Smooth muscle cell (in vitro differentiated cells): Measurements from ENCODE around the gene GRIA4. TPM values are rescaled to one million over a fixed set of nuclear protein-coding genes. Genes with fewer than 3 reads are reported as not detected.

Experiments used
- DNase-seq: peaks from one replicate; lab custom pipeline; 2025; ENCODE audit not compliant: unreplicated experiment; lab: John Stamatoyannopoulos, UW
- H2AFZ ChIP-seq: fragments of 200-600 bp; sonication (generic); 2 replicates; pipeline ENCODE4 v1.6.0; 2016; ENCODE audit warnings: antibody characterized with exemption, low read depth, mild to moderate bottlenecking
- H3F3A ChIP-seq: fragments of 200-600 bp; sonication (generic); 2 replicates; pipeline ENCODE4 v1.6.0; 2017; ENCODE audit warnings: antibody characterized with exemption, low read depth
- H3K27ac ChIP-seq: fragments of 200-600 bp; sonication (generic); 2 replicates; pipeline ENCODE4 v1.5.1; 2016; ENCODE audit warnings: low read depth, mild to moderate bottlenecking
- H3K27me3 ChIP-seq: fragments of 200-600 bp; sonication (generic); 2 replicates; pipeline ENCODE4 v1.6.1; 2016; ENCODE audit warnings: low read depth, mild to moderate bottlenecking
- H3K36me3 ChIP-seq: fragments of 200-600 bp; sonication (generic); 2 replicates; pipeline ENCODE4 v1.5.1; 2016; ENCODE audit warnings: low read depth
- H3K4me1 ChIP-seq: fragments of 200-600 bp; sonication (generic); 2 replicates; pipeline ENCODE4 v1.5.1; 2016; ENCODE audit warnings: low read depth
- H3K4me2 ChIP-seq: fragments of 200-600 bp; sonication (generic); 2 replicates; pipeline ENCODE4 v1.6.0; 2016; ENCODE audit warnings: mild to moderate bottlenecking
- H3K4me3 ChIP-seq: fragments of 200-600 bp; sonication (generic); 2 replicates; pipeline ENCODE4 v1.5.1; 2016; ENCODE audit warnings: mild to moderate bottlenecking
- H3K79me2 ChIP-seq: fragments of 200-600 bp; sonication (generic); 2 replicates; pipeline ENCODE4 v1.6.0; 2016; ENCODE audit warnings: low read depth, mild to moderate bottlenecking
- H3K9ac ChIP-seq: fragments of 200-600 bp; sonication (generic); 2 replicates; pipeline ENCODE4 v1.6.0; 2016; ENCODE audit warnings: low read depth
- H3K9me3 ChIP-seq: fragments of 200-600 bp; sonication (generic); replicated peaks from 2 replicates; pipeline ENCODE4 v1.5.1; 2016; ENCODE audit warnings: low read depth
- H4K20me1 ChIP-seq: fragments of 200-600 bp; sonication (generic); 2 replicates; pipeline ENCODE4 v1.6.0; 2016; ENCODE audit warnings: low read depth
- WGBS: methylation state at CpG from one replicate; pipeline ENCODE4 v1.1.7; 2016; ENCODE audit warnings: low lambda C conversion rate; 5-methylcytosine and 5-hydroxymethylcytosine counted together
- polyA plus RNA-seq: library from polyadenylated mRNA; unstranded; fragments of >200 nt; fragmentation: Nextera tagmentation; extraction: Ambion mirVana; gene quantifications from 2 replicates; pipeline ENCODE4 v1.2.1, GENCODE V29; 2016
- total RNA-seq: library from RNA; depleted of rRNA; stranded (reverse); fragments of >200 nt; gene quantifications from 2 replicates; pipeline ENCODE4 v1.2.3, GENCODE V29; 2014
- TF ChIP-seq, protein P1 (sequence below): fragments of 200-600 bp; sonication (generic); IDR thresholded peaks from 2 replicates; pipeline ENCODE4 v1.5.1; 2017; ENCODE audit warnings: borderline replicate concordance, mild to moderate bottlenecking, antibody characterized with exemption; ENCODE audit not compliant: insufficient read depth, poor library complexity, severe bottlenecking

The GRIA4 gene
- total and polyA plus RNA-seq, 2 experiments from 2014 or later: 3.1 TPM; not detected in 1

- WGBS: 3% methylated on average over 43 of the region's 48 CpGs
These were observed 412.3 kb downstream of the GRIA4 start, which contains the start of gene MSANTD4 for GRCh38 chr11:106021967-106022794. Gene MSANTD4 (minus strand): TSS chr11:106022240. CDS start chr11:106010917, 11,323 bp downstream.

DNA sequence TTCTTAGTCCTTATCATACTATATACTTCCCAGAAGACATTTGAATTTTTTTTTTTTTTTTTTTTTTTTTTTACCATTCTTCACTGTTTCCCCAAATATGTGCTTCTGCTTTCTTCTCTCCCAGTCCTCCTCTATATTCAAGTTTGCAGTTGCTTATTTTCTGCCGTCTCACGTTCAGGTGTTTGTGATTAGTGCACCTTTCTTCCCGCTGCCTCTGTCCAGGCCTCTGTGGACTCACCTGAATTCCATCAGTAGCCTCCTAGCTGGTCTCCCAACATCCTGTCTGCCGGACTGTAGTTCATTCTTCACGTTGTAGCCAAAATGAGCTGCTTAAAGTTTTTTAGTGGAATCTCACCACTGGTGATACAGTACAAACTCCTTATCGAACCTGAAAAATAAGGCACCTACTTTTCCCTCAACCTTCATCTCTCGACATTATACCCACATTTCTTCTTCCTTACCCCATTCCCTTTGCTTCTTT is 413.0 kb downstream of the GRIA4 start:
- no peak overlapping the region for H3K9ac ChIP-seq
- H3K27ac ChIP-seq: no peak overlapping the region
- DNase-seq: no peak
- H3K36me3 ChIP-seq: no peaks in the 10 kb centered on the region
- TF ChIP-seq, protein P1, sequence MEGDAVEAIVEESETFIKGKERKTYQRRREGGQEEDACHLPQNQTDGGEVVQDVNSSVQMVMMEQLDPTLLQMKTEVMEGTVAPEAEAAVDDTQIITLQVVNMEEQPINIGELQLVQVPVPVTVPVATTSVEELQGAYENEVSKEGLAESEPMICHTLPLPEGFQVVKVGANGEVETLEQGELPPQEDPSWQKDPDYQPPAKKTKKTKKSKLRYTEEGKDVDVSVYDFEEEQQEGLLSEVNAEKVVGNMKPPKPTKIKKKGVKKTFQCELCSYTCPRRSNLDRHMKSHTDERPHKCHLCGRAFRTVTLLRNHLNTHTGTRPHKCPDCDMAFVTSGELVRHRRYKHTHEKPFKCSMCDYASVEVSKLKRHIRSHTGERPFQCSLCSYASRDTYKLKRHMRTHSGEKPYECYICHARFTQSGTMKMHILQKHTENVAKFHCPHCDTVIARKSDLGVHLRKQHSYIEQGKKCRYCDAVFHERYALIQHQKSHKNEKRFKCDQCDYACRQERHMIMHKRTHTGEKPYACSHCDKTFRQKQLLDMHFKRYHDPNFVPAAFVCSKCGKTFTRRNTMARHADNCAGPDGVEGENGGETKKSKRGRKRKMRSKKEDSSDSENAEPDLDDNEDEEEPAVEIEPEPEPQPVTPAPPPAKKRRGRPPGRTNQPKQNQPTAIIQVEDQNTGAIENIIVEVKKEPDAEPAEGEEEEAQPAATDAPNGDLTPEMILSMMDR: no peak
- no peaks in the 10 kb centered on the region for H3K9me3 ChIP-seq
- H3K4me1 ChIP-seq: peaks cover 15% of the 10 kb centered on the region
- 89% methylated on average over 7 of the region's 7 CpGs for WGBS
- H2AFZ ChIP-seq: peak overlapping the region; percentile 89
- peaks cover 34% of the 10 kb centered on the region for H3K79me2 ChIP-seq
- peak overlapping the region; percentile 74 for H3K4me3 ChIP-seq
- H3K4me2 ChIP-seq: peak overlapping the region; percentile 89
- no peaks in the 10 kb centered on the region for H4K20me1 ChIP-seq
- H3K27me3 ChIP-seq: no peaks in the 10 kb centered on the region
- no peaks in the 10 kb centered on the region for H3F3A ChIP-seq

More at GRCh38 chr11:106021967-106022794, 412.3 kb downstream of the GRIA4 start, which contains the start of gene MSANTD4:
- peaks cover under 1% of the 10 kb centered on the region for H4K20me1 ChIP-seq
- no peaks in the 10 kb centered on the region for H3K9me3 ChIP-seq
- no peaks in the 10 kb centered on the region for H3K36me3 ChIP-seq
- TF ChIP-seq, protein P1: no peak
- H3K4me2 ChIP-seq: peak within 1 kb of the TSS; percentile 92
- peaks cover 40% of the 10 kb centered on the region for H3K79me2 ChIP-seq
- H3K4me3 ChIP-seq: peak within 1 kb of the TSS; percentile 74
- peak; percentile 87 for DNase-seq
- H3K27ac ChIP-seq: no peak within 1 kb of the TSS
- no peaks in the 10 kb centered on the region for H3K27me3 ChIP-seq
- H2AFZ ChIP-seq: peak within 1 kb of the TSS; percentile 89
- H3K9ac ChIP-seq: peak within 1 kb of the TSS; percentile 41
- H3F3A ChIP-seq: no peaks in the 10 kb centered on the region
- peaks cover 15% of the 10 kb centered on the region for H3K4me1 ChIP-seq

DNA sequence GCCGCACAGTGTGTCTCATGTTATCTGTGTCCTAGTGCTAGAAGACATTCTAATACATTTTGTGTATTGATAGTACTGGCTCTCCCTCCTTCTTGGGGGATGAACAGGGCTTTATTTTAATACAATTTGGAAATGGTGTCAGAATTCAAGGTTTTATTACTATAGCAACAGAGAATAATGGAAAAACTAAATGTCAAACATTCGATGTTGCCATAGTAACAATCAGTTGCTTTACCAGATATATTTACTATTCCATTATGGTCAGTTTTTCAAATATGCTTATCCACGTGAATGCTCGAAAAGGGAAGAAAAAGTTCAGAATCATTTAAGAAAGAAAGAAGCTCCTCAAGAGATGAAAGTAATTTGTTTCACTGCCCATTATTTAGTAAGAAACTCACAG is 420.7 kb downstream of the GRIA4 start:
- H3K9ac ChIP-seq: no peak overlapping the region
- no peaks in the 10 kb centered on the region for H4K20me1 ChIP-seq
- no peaks in the 10 kb centered on the region for H3K36me3 ChIP-seq
- TF ChIP-seq, protein P1: no peak
- 68% methylated on average over 4 of the region's 4 CpGs for WGBS
- H3K27ac ChIP-seq: peak overlapping the region; percentile 74
- H3K4me1 ChIP-seq: no peaks in the 10 kb centered on the region
- H3K4me3 ChIP-seq: no peak overlapping the region
- H3K79me2 ChIP-seq: no peaks in the 10 kb centered on the region
- H3F3A ChIP-seq: no peaks in the 10 kb centered on the region
- no peak overlapping the region for H3K4me2 ChIP-seq
- H3K9me3 ChIP-seq: no peaks in the 10 kb centered on the region
- no peak for DNase-seq
- H3K27me3 ChIP-seq: no peaks in the 10 kb centered on the region
- no peak overlapping the region for H2AFZ ChIP-seq
